IPS DF 19.7 (cell line): ENCODE results near the gene EMX1.

Source experiments
- DNase-seq: peaks from one replicate; pipeline ENCODE4 v3.0.0-alpha.2; 2013; ENCODE audit warnings: low read depth, low spot score

Gene EMX1

GRCh38 chr2:72980535-72981217 lies 63.4 kb downstream of the EMX1 start:
- DNase-seq: no peak

- no peak for DNase-seq
These were observed 64.2 kb downstream of the EMX1 start for GRCh38 chr2:72981536-72981935.

GRCh38 chr2:72982219-72982618 lies 64.9 kb downstream of the EMX1 start:
- DNase-seq: no peak

- no peak for DNase-seq
These were observed 65.6 kb downstream of the EMX1 start for GRCh38 chr2:72982781-72983499.

- no peak for DNase-seq
These were observed 66.3 kb downstream of the EMX1 start for GRCh38 chr2:72983500-72984161.

GRCh38 chr2:72984172-72984671 lies 66.9 kb downstream of the EMX1 start:
- no peak for DNase-seq
